Loucy (cell line): Measurements from ENCODE around the gene ELOVL6.

Experiments
- H2AFZ ChIP-seq: fragments of 200-600 bp; sonication (generic); 2 replicates; pipeline ENCODE4 v1.6.0; 2016; ENCODE audit warnings: antibody characterized with exemption, mild to moderate bottlenecking, low read length, moderate library complexity
- H3F3A ChIP-seq: fragments of 200-600 bp; 2 replicates; pipeline ENCODE4 v1.6.0; 2016; ENCODE audit warnings: antibody characterized with exemption, low read depth, mild to moderate bottlenecking
- H3K27me3 ChIP-seq: fragments of 200-600 bp; sonication (generic); 2 replicates; pipeline ENCODE4 v1.6.1; 2014; ENCODE audit warnings: low read length, mild to moderate bottlenecking; ENCODE audit not compliant: insufficient read depth, poor library complexity, severe bottlenecking
- H3K36me3 ChIP-seq: fragments of 200-600 bp; sonication (generic); 2 replicates; pipeline ENCODE4 v1.6.1; 2016; ENCODE audit warnings: low read length; ENCODE audit not compliant: insufficient read depth
- H3K4me1 ChIP-seq: fragments of 200-600 bp; sonication (generic); 2 replicates; pipeline ENCODE4 v1.5.1; 2014; ENCODE audit warnings: low read length, mild to moderate bottlenecking; ENCODE audit not compliant: insufficient read depth, poor library complexity, severe bottlenecking
- H3K4me2 ChIP-seq: fragments of 200-600 bp; sonication (generic); 2 replicates; pipeline ENCODE4 v1.6.0; 2014; ENCODE audit warnings: antibody characterized with exemption, low read length, low read depth, mild to moderate bottlenecking; ENCODE audit not compliant: poor library complexity, severe bottlenecking
- H3K4me3 ChIP-seq: fragments of 200-600 bp; sonication (generic); 2 replicates; pipeline ENCODE4 v1.5.1; 2014; ENCODE audit warnings: low read length, mild to moderate bottlenecking, mixed read lengths; ENCODE audit not compliant: poor library complexity, severe bottlenecking
- H3K79me2 ChIP-seq: fragments of 200-600 bp; sonication (generic); 2 replicates; pipeline ENCODE4 v1.6.1; 2014; ENCODE audit warnings: low read length; ENCODE audit not compliant: insufficient read depth
- H3K9ac ChIP-seq: fragments of 200-600 bp; sonication (generic); 2 replicates; pipeline ENCODE4 v1.6.0; 2014; ENCODE audit warnings: mild to moderate bottlenecking, low read depth, low read length, moderate library complexity; ENCODE audit not compliant: poor library complexity, severe bottlenecking
- H3K9me2 ChIP-seq: fragments of 200-600 bp; sonication (generic); replicated peaks from 2 replicates; pipeline ENCODE4 v1.6.1; 2016; ENCODE audit warnings: low read depth, low read length, mixed read lengths
- H3K9me3 ChIP-seq: fragments of 200-600 bp; sonication (generic); 2 replicates; pipeline ENCODE4 v1.6.1; 2014; ENCODE audit warnings: mild to moderate bottlenecking, antibody characterized with exemption, low read length, low read depth; ENCODE audit not compliant: insufficient read depth
- H4K20me1 ChIP-seq: fragments of 200-600 bp; sonication (generic); 2 replicates; pipeline ENCODE4 v1.6.0; 2014; ENCODE audit warnings: antibody characterized with exemption, low read length, mild to moderate bottlenecking; ENCODE audit not compliant: insufficient read depth, poor library complexity, severe bottlenecking
- EZH2phosphoT487 ChIP-seq: fragments of 200-600 bp; IDR thresholded peaks from 2 replicates; pipeline ENCODE4 v1.6.1; 2018; ENCODE audit warnings: antibody characterized with exemption, mild to moderate bottlenecking, moderate library complexity, borderline replicate concordance
- TF ChIP-seq, protein P1 (sequence below): fragments of 200-600 bp; sonication (generic); conservative IDR thresholded peaks from 2 replicates; pipeline ENCODE4 v1.5.1; 2014; ENCODE audit warnings: mild to moderate bottlenecking, antibody characterized with exemption, low read length

Gene ELOVL6

GRCh38 chr4:110152386-110152785 lies 46.0 kb downstream of the ELOVL6 start:
- no peak overlapping the region for H2AFZ ChIP-seq
- H3K9me2 ChIP-seq = no peaks in the 10 kb centered on the region
- TF ChIP-seq, protein P1, sequence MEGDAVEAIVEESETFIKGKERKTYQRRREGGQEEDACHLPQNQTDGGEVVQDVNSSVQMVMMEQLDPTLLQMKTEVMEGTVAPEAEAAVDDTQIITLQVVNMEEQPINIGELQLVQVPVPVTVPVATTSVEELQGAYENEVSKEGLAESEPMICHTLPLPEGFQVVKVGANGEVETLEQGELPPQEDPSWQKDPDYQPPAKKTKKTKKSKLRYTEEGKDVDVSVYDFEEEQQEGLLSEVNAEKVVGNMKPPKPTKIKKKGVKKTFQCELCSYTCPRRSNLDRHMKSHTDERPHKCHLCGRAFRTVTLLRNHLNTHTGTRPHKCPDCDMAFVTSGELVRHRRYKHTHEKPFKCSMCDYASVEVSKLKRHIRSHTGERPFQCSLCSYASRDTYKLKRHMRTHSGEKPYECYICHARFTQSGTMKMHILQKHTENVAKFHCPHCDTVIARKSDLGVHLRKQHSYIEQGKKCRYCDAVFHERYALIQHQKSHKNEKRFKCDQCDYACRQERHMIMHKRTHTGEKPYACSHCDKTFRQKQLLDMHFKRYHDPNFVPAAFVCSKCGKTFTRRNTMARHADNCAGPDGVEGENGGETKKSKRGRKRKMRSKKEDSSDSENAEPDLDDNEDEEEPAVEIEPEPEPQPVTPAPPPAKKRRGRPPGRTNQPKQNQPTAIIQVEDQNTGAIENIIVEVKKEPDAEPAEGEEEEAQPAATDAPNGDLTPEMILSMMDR = no peak
- no peak for TF ChIP-seq EZH2phosphoT487
- H3K9ac ChIP-seq = no peak overlapping the region
- peaks cover 17% of the 10 kb centered on the region for H3K4me1 ChIP-seq
- peaks cover 3% of the 10 kb centered on the region; the same call in 1 of the 2 replicates for H3K36me3 ChIP-seq
- no peak overlapping the region for H3K4me2 ChIP-seq
- H4K20me1 ChIP-seq = no peaks in the 10 kb centered on the region
- H3K4me3 ChIP-seq = no peak overlapping the region
- H3K79me2 ChIP-seq = peaks cover 49% of the 10 kb centered on the region
- no peaks in the 10 kb centered on the region for H3K9me3 ChIP-seq
- H3F3A ChIP-seq = no peaks in the 10 kb centered on the region
- H3K27me3 ChIP-seq = no peaks in the 10 kb centered on the region

GRCh38 chr4:110149089-110149488 lies 49.3 kb downstream of the ELOVL6 start:
- H3K9me3 ChIP-seq = no peaks in the 10 kb centered on the region
- TF ChIP-seq EZH2phosphoT487 = no peak
- TF ChIP-seq, protein P1 = no peak
- no peaks in the 10 kb centered on the region for H3K9me2 ChIP-seq
- no peak overlapping the region for H3K4me3 ChIP-seq
- peaks cover 40% of the 10 kb centered on the region for H3K79me2 ChIP-seq
- H3K36me3 ChIP-seq = peaks cover 7% of the 10 kb centered on the region; the same call in 1 of the 2 replicates
- no peaks in the 10 kb centered on the region for H3K27me3 ChIP-seq
- H3K9ac ChIP-seq = no peak overlapping the region
- H4K20me1 ChIP-seq = no peaks in the 10 kb centered on the region
- H2AFZ ChIP-seq = no peak overlapping the region
- H3F3A ChIP-seq = no peaks in the 10 kb centered on the region
- H3K4me2 ChIP-seq = no peak overlapping the region
- no peaks in the 10 kb centered on the region for H3K4me1 ChIP-seq

DNA sequence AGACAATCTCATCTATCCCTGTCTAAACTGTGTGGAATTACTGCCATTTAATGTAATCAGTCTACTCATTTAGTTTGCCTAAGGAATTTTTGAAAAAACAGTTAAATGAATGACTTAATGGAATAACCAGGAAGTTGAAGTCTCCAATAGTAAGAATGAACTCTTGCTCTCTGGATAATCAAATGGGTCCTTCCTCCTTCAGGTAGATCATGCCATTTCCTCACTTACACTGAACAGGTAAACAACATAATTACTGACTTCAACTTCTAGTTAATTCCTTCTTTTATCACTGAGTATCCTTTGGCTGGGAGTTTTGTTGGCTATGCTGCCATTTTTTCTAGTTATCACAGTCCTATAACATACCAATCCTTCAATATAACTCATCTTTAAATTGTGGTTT lies 56.0 kb downstream of the ELOVL6 start:
- Histone ChIP-seq H3K9ac (no peak overlapping the region), H2AFZ (no peak overlapping the region), H3K27me3 (no peaks in the 10 kb centered on the region), H3F3A (no peaks in the 10 kb centered on the region), H4K20me1 (no peaks in the 10 kb centered on the region), H3K9me3 (no peaks in the 10 kb centered on the region), H3K79me2 (peaks cover 28% of the 10 kb centered on the region; the same call in 1 of the 2 replicates), H3K4me1 (peaks cover 20% of the 10 kb centered on the region), H3K4me2 (no peak overlapping the region), H3K4me3 (no peak overlapping the region), H3K9me2 (no peaks in the 10 kb centered on the region), H3K36me3 (peaks cover 10% of the 10 kb centered on the region; the same call in 1 of the 2 replicates)
- TF ChIP-seq, protein P1 = no peak
- no peak for TF ChIP-seq EZH2phosphoT487
